HEK293 (cell line): ENCODE measurements around the gene S1PR1.

Source experiments
- CTCF ChIA-PET: fragments of 350-600 bp; formaldehyde crosslinking; extraction: SDS; loops from one replicate; lab custom pipeline; 2021; ENCODE audit warnings: antibody characterized with exemption; lab: Yijun Ruan, JAX
- POLR2A ChIA-PET: fragments of 300-600 bp; formaldehyde crosslinking; extraction: SDS; loops from one replicate; lab custom pipeline; 2020; ENCODE audit warnings: antibody characterized with exemption, inconsistent platforms; lab: Yijun Ruan, JAX
- H3K27ac ChIP-seq: fragments of 200-500 bp; sonication (Bioruptor generic); 2 replicates; pipeline ENCODE4 v1.5.1; 2014; ENCODE audit warnings: low read depth, low read length, control low read depth, inconsistent platforms; ENCODE audit errors: extremely low read depth
- H3K36me3 ChIP-seq, 2 experiments: fragments of 200-500 bp in 1 of 2; sonication (Bioruptor generic) in 1 of 2; 1 replicate in 1 of 2; 2 replicates in 1 of 2; pipeline ENCODE4 v1.5.1; 2014 to 2017; ENCODE audit warnings: inconsistent platforms in 2 of 2, low read length in 2 of 2; ENCODE audit not compliant: control insufficient read depth in 2 of 2, insufficient read depth in 1 of 2
- H3K4me1 ChIP-seq: fragments of 200-500 bp; sonication (Bioruptor generic); 2 replicates; pipeline ENCODE4 v1.5.1; 2014; ENCODE audit warnings: mild to moderate bottlenecking, low read length, inconsistent platforms; ENCODE audit not compliant: control insufficient read depth, insufficient read depth
- H3K4me3 ChIP-seq: 2 replicates; pipeline ENCODE4 v1.5.1; 2011; ENCODE audit warnings: low read depth, mild to moderate bottlenecking, control low read depth, low read length, moderate library complexity
- H3K9me3 ChIP-seq: fragments of 200-500 bp; sonication (Bioruptor generic); 2 replicates; pipeline ENCODE4 v1.5.1; 2014; ENCODE audit warnings: low read depth, low read length, inconsistent platforms; ENCODE audit not compliant: control insufficient read depth, insufficient read depth
- FEZF1 ChIP-seq: fragments of 450-650 bp; formaldehyde crosslinking; IDR thresholded peaks from 2 replicates; pipeline ENCODE4 v1.5.1; 2016; ENCODE audit warnings: missing biosample characterization, missing genetic modification characterization
- HOXD13 ChIP-seq: sonication (generic); formaldehyde crosslinking; IDR thresholded peaks from 2 replicates; pipeline ENCODE4 v1.8.0; 2022; ENCODE audit warnings: missing genetic modification reagents, borderline replicate concordance
- IKZF3 ChIP-seq: fragments of 450-650 bp; IDR thresholded peaks from 2 replicates; pipeline ENCODE4 v1.5.0; 2018; ENCODE audit warnings: missing biosample characterization, mild to moderate bottlenecking, missing genetic modification characterization, moderate library complexity
- KLF17 ChIP-seq: fragments of 450-650 bp; formaldehyde crosslinking; IDR thresholded peaks from 2 replicates; pipeline ENCODE4 v1.5.1; 2016; ENCODE audit warnings: missing biosample characterization, missing genetic modification characterization
- PRDM4 ChIP-seq: fragments of 450-650 bp; formaldehyde crosslinking; IDR thresholded peaks from 2 replicates; pipeline ENCODE4 v1.5.1; 2017; ENCODE audit warnings: missing biosample characterization, missing genetic modification characterization
- TSHZ1 ChIP-seq: fragments of 450-650 bp; formaldehyde crosslinking; IDR thresholded peaks from 2 replicates; pipeline ENCODE4 v1.5.1; 2016; ENCODE audit warnings: missing biosample characterization, missing genetic modification characterization, borderline replicate concordance
- YY1 ChIP-seq: fragments of 450-650 bp; formaldehyde crosslinking; IDR thresholded peaks from 2 replicates; pipeline ENCODE4 v1.5.1; 2018; ENCODE audit warnings: missing biosample characterization, missing genetic modification characterization
- ZBTB20 ChIP-seq: fragments of 450-650 bp; formaldehyde crosslinking; IDR thresholded peaks from 2 replicates; pipeline ENCODE4 v1.5.1; 2016; ENCODE audit warnings: missing biosample characterization, missing genetic modification characterization
- ZNF174 ChIP-seq: fragments of 450-650 bp; formaldehyde crosslinking; IDR thresholded peaks from 2 replicates; pipeline ENCODE4 v1.5.0; 2017; ENCODE audit warnings: missing biosample characterization, mild to moderate bottlenecking, missing genetic modification characterization
- ZNF248 ChIP-seq: fragments of 450-650 bp; formaldehyde crosslinking; IDR thresholded peaks from 2 replicates; pipeline ENCODE4 v1.5.1; 2017; ENCODE audit warnings: missing biosample characterization, missing genetic modification characterization
- ZNF311 ChIP-seq: fragments of 450-650 bp; formaldehyde crosslinking; IDR thresholded peaks from 2 replicates; pipeline ENCODE4 v1.5.1; 2017; ENCODE audit warnings: missing biosample characterization, missing genetic modification characterization, borderline replicate concordance
- ZNF341 ChIP-seq: fragments of 450-650 bp; formaldehyde crosslinking; IDR thresholded peaks from 2 replicates; pipeline ENCODE4; 2016; ENCODE audit warnings: low read depth, missing biosample characterization, missing genetic modification characterization
- ZNF398 ChIP-seq: fragments of 450-650 bp; formaldehyde crosslinking; IDR thresholded peaks from 2 replicates; pipeline ENCODE4 v1.5.1; 2017; ENCODE audit warnings: missing biosample characterization, missing genetic modification characterization
- ZNF501 ChIP-seq: fragments of 450-650 bp; formaldehyde crosslinking; IDR thresholded peaks from 2 replicates; pipeline ENCODE4 v1.5.1; 2016; ENCODE audit warnings: missing biosample characterization, missing genetic modification characterization
- ZNF510 ChIP-seq: fragments of 450-650 bp; formaldehyde crosslinking; IDR thresholded peaks from 2 replicates; pipeline ENCODE4 v1.5.1; 2018; ENCODE audit warnings: mild to moderate bottlenecking, missing genetic modification characterization, missing biosample characterization; ENCODE audit not compliant: insufficient replicate concordance
- ZNF544 ChIP-seq: fragments of 450-650 bp; formaldehyde crosslinking; IDR thresholded peaks from 2 replicates; pipeline ENCODE4 v1.5.0; 2017; ENCODE audit warnings: missing biosample characterization, missing genetic modification characterization
- ZNF561 ChIP-seq: fragments of 450-650 bp; IDR thresholded peaks from 2 replicates; pipeline ENCODE4 v1.5.1; 2018; ENCODE audit warnings: missing biosample characterization, missing genetic modification characterization, borderline replicate concordance
- ZNF600 ChIP-seq: fragments of 450-650 bp; formaldehyde crosslinking; IDR thresholded peaks from 2 replicates; pipeline ENCODE4 v1.5.1; 2016; ENCODE audit warnings: missing biosample characterization, missing genetic modification characterization
- ZNF639 ChIP-seq: fragments of 450-650 bp; formaldehyde crosslinking; IDR thresholded peaks from 2 replicates; pipeline ENCODE4 v1.5.1; 2016; ENCODE audit warnings: missing biosample characterization, missing genetic modification characterization
- ZNF660 ChIP-seq: fragments of 450-650 bp; IDR thresholded peaks from 2 replicates; pipeline ENCODE4 v1.5.1; 2018; ENCODE audit warnings: missing biosample characterization, mild to moderate bottlenecking, missing genetic modification characterization
- ZNF670 ChIP-seq: fragments of 450-650 bp; formaldehyde crosslinking; IDR thresholded peaks from 2 replicates; pipeline ENCODE4 v1.5.1; 2016; ENCODE audit warnings: missing biosample characterization, missing genetic modification characterization, low read depth
- ZSCAN16 ChIP-seq: fragments of 450-650 bp; formaldehyde crosslinking; IDR thresholded peaks from 2 replicates; pipeline ENCODE4 v1.5.1; 2016; ENCODE audit warnings: missing biosample characterization, missing genetic modification characterization
- ZXDB ChIP-seq: fragments of 450-650 bp; formaldehyde crosslinking; IDR thresholded peaks from 2 replicates; pipeline ENCODE4 v1.5.1; 2016; ENCODE audit warnings: missing biosample characterization, missing genetic modification characterization

Gene S1PR1

GRCh38 chr1:101282314-101283038 is 45.7 kb downstream of the S1PR1 start (continued):
- TF ChIP-seq TSHZ1 (tag by site-specific recombination), result peak; percentile 16; the same call in 1 of the 2 replicates
- TF ChIP-seq ZNF561 (tag by site-specific recombination), result peak; percentile 84; the same call in 1 of the 2 replicates
- TF ChIP-seq ZNF660 (tag by site-specific recombination), result 0 out of 2 replicates have a peak, but pooled peaks have one; percentile 28
- no peak for TF ChIP-seq HOXD13 (CRISPR knock-in tag)
- TF ChIP-seq ZNF341 (tag by site-specific recombination), result peak; percentile 34; the same call in 1 of the 2 replicates
- TF ChIP-seq ZNF174 (tag by site-specific recombination), result no peak
- peak; percentile 81 for TF ChIP-seq ZXDB (tag by site-specific recombination)
- TF ChIP-seq ZBTB20 (tag by site-specific recombination), result peak; percentile 60
- TF ChIP-seq ZNF544 (tag by site-specific recombination), result no peak
- peak; percentile 21; the same call in 1 of the 2 replicates for TF ChIP-seq IKZF3 (tag by site-specific recombination)
- TF ChIP-seq ZSCAN16 (tag by site-specific recombination), result peak; percentile 78; the same call in 1 of the 2 replicates
- TF ChIP-seq PRDM4, result peak; percentile 46; the same call in 1 of the 2 replicates
- peak; percentile 71; the same call in 1 of the 2 replicates for TF ChIP-seq ZNF600 (tag by site-specific recombination)
- TF ChIP-seq FEZF1 (tag by site-specific recombination), result peak; percentile 89
- no peak for TF ChIP-seq YY1

- peaks cover 13% of the 10 kb centered on the region for H3K4me1 ChIP-seq
- no peak overlapping the region for H3K4me3 ChIP-seq
- CTCF ChIA-PET, result interaction anchor here (0.6 kb wide), 2 partner anchors 68 to 293 kb away, joined by 3 read pairs; no protein-coding TSS in a partner anchor
Observed at GRCh38 chr1:101283443-101283842, 46.6 kb downstream of the S1PR1 start.

More at GRCh38 chr1:101283443-101283842, 46.6 kb downstream of the S1PR1 start:
- no peaks in the 10 kb centered on the region for H3K36me3 ChIP-seq
- TF ChIP-seq KLF17 (tag by site-specific recombination), result no peak
- no peak for TF ChIP-seq ZNF248 (tag by site-specific recombination)
- TF ChIP-seq ZNF311, result no peak
- no peak for TF ChIP-seq ZNF398 (tag by site-specific recombination)
- TF ChIP-seq ZNF510 (tag by site-specific recombination), result no peak
- no peak for TF ChIP-seq ZNF639
- TF ChIP-seq ZNF501, result no peak
- TF ChIP-seq ZNF670 (tag by site-specific recombination), result no peak
- TF ChIP-seq PRDM4, result no peak
- TF ChIP-seq, all 188 proteins: peak for 0
- POLR2A ChIA-PET, result no interaction called here
- Histone ChIP-seq H3K9me3 (no peaks in the 10 kb centered on the region), H3K27ac (peak overlapping the region; percentile 61; the same call in 1 of the 2 replicates)
